SHP77 treated with DMSO at 0.1 percent for 48 hours (cell line): Measurements from ENCODE around the gene BSG.
A peak's percentile ranks its signal among the peaks of the same experiment; 100 is the strongest.

Source experiments
- DNase-seq: peaks from one replicate; lab custom pipeline; 2025; lab: John Stamatoyannopoulos, UW

The BSG gene

DNA sequence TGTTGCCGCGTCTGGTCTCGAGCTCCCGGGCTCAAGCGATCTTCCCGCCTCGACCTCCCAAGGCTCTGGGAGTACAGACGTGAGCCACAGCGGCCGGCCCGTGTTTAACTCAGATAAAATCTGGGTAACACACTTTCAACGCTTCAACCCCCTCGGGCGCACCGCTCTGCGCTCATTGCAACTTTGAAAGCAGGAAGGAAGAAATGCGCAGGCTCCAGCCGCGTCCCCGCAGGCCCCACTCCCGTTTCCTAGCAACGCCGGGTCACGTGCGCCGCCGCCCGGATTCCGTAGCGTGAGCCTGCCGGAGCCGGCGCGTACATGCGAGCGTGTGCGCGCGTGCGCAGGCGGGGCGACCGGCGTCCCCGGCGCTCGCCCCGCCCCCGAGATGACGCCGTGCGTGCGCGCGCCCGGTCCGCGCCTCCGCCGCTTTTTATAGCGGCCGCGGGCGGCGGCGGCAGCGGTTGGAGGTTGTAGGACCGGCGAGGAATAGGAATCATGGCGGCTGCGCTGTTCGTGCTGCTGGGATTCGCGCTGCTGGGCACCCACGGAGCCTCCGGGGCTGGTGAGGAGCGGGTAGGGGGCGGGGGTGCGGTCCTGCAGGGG lies at the start of gene BSG:
TSS of gene BSG (plus strand) at position 457 of the 603 bp plus-strand sequence. CDS start at position 496, 39 bp downstream.
- DNase-seq, result peak; percentile 89

GRCh38 chr19:522726-523125 lies 49.7 kb upstream of the BSG start:
- DNase-seq, result no peak

- DNase-seq, result no peak
Measured at GRCh38 chr19:524062-524674, 48.2 kb upstream of the BSG start.

DNA sequence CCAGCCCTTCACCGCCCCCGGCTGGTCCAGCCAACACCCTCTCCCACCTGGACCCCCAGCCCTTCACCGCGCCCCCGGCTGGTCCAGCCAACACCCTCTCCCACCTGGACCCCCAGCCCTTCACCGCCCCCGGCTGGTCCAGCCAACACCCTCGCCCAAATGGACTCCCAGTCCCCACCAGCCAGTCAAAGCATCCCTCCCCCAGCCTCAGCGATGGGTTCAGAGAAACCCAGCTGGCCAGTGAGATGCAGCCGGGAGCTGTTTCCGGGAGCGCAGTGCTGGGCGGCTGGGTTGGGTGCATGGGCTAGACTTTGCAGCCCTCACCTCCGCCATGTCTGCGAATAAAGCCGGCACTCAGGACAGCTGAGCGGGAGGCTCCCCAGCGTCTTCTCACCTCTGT lies 47.4 kb upstream of the BSG start:
- DNase-seq, result no peak

DNA sequence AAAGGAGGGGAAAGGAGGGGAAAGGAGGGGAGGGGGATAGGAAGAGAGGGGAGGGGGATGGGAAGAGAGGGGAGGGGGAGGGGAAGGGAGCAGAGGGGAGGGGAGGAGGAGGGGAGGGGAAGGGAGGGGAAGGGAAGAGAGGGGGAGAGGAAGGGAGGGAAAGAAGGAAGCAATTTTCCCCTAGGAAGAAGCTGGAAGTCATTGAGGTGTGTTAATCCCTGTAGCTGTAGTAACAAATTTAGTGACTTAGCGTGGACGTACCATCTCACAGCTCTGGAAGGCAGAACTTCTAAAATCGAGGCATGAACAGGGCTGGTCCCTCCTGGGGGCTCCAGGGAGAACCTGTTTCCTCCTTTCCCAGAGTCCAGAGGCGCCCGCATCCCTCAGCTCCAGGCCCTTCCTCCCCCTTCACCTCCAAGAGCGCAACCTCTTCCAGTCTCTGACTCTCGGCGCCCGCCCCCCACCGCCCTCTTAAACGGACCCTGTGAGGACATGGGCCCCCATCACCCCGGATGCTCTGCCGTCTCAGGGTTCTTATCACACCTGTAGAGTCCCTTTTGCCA lies 46.5 kb upstream of the BSG start:
- DNase-seq, result no peak

GRCh38 chr19:530134-531008 lies 42.0 kb upstream of the BSG start:
- DNase-seq, result no peak

DNA sequence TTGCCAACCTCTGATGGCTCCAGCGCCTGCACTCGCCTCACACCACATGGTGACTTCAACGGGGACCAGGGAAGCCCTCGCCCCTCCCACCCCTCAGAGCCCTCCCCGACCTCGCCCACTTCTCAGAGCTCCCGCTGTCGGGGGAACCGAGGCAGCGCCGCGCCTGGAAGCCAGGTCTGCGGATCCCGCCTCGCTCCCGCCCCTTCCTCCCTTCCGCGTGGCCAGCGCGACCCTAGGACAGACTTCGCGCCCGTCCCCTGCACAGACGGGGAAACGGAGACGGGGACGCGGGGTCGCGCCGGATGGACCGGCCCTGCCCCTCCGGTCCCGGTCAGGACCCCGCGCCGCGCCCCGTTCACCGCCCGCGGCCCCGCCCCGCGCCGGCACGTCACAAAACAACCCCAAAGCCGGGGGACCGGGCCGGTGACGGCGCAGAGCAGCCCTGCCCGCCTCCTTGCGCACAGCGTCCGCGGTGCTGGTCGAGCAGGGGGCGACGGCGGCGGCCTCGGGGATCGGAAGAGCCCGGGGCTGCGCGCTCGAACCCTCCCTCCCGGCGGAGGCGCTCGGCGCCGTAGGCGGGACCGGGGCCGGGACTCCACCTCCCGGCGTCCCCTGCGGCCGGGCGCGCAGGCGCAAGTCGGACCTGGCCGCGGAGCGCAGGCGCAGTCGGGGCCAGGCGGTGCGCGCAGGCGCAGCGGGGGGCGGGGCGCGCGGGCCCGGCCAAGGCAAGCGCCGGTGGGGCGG lies 41.2 kb upstream of the BSG start:
- peak; percentile 19 for DNase-seq

GRCh38 chr19:531753-532560 lies 40.4 kb upstream of the BSG start, which contains the start of gene CDC34:
Gene CDC34 (plus strand): TSS chr19:531760. CDS start chr19:531932, 172 bp downstream.
- DNase-seq, result no peak

DNA sequence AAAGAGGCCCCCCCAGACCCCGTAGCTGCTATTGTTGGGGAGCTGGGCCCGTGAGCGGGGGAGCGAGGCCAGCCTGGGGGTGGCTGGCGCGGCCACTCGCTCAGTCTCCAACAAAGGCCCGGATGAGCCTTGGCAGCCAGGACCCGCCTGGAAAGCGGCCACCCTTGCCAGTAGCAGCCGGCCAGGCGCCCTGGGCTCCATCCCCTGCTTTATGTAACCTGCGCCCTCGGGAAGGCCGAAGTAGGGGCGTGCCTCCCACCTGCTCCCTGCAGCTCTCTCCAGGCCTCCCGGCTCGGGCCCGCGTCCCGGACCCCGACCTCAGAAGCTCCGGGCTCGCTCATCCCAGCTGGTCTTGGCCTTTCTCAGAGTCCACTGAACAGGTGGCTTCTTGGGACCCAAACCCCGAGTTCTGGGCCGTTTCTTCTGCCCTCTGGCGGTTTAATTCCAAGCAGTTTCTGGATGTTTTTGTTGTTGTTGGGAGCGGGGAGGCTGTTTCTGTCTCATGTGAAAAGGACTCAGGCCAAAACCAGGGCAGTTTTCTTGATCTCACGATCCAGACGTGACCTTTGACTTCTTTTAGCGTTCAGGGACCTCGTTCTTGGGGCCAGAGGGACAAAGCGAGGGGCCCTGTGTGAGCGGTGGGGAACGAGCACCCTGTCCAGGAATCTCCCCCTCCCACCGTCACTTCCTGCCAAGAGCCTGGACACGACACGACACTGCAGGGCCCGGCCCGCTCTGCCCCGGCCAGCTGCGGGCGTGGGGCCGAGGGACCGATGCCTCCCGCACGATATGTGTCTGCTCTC lies 39.6 kb upstream of the BSG start:
- no peak for DNase-seq

GRCh38 chr19:533364-534058 lies 38.9 kb upstream of the BSG start:
- no peak for DNase-seq

- no peak for DNase-seq
Measured at GRCh38 chr19:534088-534487, 38.3 kb upstream of the BSG start.

GRCh38 chr19:535017-535835 lies 37.2 kb upstream of the BSG start:
- no peak for DNase-seq

- DNase-seq, result no peak
Measured at GRCh38 chr19:536031-536880, 36.1 kb upstream of the BSG start.

DNA sequence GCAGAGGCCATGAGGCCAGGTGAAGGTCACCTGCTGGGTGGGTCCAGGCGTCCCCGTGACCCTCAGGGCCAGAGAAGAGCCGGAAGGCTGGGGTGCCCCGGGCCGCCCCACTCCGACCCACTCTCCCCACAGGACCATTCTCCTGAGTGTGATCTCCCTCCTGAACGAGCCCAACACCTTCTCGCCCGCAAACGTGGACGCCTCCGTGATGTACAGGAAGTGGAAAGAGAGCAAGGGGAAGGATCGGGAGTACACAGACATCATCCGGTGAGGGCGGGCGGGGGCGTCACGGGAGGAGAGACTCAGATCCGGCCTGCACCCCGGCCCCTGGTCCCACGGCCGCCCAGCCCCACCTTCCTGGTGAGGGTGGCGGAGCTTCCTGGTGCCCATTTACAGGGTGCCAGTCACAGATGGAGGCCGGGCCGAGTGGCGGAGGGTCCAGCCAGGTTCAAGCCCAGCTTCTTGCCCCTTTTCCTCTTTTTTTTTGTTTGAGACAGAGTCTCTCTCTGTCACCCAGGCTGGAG lies 35.5 kb upstream of the BSG start:
- DNase-seq, result no peak

DNA sequence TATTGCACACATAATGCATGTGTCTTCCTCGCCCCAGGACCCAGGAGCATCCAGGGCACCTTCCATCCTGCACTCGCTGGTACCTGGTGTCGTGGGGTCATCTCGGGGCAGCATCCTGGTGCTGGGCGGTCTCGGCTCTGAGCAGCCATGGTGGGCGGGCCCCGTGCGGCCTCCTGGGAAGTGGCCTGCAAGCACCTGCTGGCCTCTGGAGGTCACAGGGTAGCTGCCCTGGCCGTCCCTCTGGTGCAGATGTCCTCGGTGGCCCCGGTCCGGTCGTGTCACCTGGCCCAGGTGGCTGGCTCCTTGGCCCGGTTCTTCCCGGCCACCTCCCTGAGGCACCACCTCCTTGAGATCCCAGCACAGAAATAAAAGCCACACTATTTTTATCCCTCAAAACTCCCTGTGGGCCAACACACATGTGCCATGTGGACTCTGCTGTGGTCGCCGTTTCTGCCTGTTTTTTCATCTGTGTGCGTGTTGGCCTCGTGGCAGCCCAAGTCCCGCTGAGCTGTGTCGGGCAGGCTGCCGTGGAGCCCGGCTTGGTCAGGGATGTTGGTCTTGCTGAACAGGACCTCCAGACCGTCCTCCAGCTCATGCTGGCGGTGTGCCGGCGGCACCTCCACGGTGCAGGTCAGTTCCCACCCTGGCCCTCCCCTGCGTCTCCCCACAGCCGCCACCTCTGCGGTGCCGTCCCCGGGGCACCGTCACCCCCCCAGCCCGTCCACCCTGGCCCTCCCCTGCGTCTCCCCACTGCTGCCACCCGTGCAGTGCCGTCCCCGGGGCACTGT lies 33.6 kb upstream of the BSG start:
- no peak for DNase-seq

- no peak for DNase-seq
Measured at GRCh38 chr19:539429-540030, 32.9 kb upstream of the BSG start.
